Measurements from ENCODE around the gene PRR16. TPM values are rescaled to one million over a fixed set of nuclear protein-coding genes. Genes with fewer than 3 reads are reported as not detected.

Gene PRR16
- polyA plus RNA-seq, 5 donors, result 11.5 to 13.9 (median 12.8) TPM

GRCh38 chr5:120512791-120513650, 48.9 kb downstream of the PRR16 start:
- DNase-seq, result no peak

GRCh38 chr5:120516805-120517204, 52.7 kb downstream of the PRR16 start:
- DNase-seq, result no peak

DNA sequence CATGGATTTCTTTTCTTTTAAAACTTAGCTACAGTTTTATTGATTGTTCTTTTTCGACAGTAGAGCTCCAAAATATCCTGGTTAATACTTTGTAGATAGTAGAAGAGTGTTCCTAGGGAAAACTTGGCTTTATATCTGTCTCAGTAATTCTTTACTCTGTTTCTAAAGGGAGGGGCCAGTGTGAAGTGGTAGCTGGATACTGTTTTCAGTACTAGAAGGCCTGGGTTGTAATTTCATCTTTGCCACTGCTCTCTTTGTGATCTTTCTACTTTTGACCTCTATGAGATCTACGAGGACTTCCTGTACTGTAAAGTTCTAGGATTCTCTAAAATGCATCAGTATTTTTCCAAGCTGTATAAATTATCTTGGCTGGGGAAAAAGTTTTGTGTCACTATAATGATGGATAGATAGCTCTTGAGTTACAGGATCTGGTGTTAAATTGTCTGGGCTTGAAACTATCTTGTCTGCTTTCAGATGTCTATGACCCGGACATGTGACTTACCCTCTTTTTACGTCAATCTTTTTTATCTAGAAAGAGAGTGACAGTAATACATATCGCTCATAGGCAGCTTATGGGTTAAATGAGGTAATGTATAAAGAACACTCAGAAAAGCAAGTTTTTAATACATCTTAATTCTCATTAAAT, 53.6 kb downstream of the PRR16 start:
- DNase-seq, result no peak

- no peak for DNase-seq
These were observed 54.5 kb downstream of the PRR16 start for GRCh38 chr5:120518581-120518980.

DNA sequence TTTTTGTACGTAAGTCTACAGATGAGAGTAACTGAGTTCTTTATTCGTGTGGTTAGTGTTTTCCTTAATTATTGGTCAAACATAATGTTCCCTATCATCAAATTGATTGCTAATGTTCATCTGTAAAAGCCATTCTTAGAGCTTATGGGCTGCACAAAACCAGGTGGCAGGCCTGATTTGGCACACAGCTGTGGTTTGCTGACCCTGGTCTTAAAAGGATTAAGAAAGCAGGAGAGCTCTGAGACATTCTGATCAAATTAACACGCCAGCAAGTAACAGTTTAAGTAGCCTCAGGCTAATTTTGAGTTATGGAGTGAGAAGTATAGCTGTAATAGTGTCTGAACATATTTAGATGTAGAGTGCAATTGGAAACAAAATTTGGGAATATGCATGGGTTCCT, 63.2 kb downstream of the PRR16 start:
- DNase-seq, result no peak

DNA sequence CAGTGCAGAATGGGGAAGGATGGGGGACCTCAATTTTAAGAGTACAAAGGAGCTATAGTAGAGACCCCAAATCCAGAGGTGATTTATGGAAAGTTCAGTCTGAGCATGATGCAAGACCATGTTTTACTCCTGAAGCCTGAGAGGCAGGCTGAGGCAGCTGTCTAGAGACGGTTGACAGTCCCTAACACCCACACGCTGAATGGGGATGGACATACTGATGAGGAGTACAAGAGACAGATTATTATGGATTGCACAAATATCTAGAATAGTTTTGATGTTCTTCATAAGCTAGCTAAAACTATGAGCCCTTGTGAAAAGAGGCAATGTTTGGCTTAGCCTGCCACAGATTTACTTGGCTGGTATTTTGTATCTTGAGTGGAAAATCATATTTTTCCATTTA, 64.5 kb downstream of the PRR16 start:
- DNase-seq, result no peak

- DNase-seq, result no peak
These were observed 65.3 kb downstream of the PRR16 start for GRCh38 chr5:120529386-120529785.

DNA sequence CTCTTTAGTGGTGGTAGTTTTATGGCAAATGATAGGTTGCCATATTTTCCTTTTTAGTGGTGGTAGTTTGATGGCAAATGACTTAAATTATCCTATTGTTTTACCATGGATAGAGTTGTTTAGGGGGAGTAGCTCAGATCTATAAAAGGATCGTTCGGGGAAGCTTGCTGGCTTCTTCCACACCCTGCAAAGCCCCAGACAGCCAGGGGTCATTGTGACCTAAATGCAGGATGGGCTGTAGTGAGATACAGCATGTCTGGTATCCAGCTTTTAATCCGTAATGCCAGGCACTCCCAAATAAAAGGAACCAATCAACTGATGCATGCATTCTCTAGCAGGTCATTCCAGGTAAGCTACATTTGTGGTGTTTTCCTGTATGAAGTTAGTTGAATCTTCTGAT, 67.1 kb downstream of the PRR16 start:
- no peak for DNase-seq

DNA sequence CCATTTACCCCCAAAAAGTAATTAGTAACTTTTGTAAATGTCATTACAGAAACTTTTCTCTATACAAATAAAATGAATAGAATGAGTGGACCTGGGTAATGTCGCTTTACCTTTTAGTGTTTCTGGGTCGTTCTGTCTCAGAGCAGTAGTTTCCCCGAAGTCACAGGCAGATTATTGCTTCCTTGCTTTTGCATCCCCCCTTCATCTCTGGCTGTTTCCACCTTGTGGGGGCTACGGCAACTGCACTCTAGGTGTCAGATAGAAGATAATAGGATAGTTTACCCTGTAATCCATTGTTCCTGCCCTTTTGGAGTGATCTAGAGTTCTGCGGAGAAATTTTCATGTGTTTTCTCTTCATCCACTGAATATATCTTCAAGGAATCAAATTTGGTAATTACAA, 68.7 kb downstream of the PRR16 start:
- DNase-seq, result no peak

GRCh38 chr5:120533581-120533980, 69.5 kb downstream of the PRR16 start:
- DNase-seq, result no peak

DNA sequence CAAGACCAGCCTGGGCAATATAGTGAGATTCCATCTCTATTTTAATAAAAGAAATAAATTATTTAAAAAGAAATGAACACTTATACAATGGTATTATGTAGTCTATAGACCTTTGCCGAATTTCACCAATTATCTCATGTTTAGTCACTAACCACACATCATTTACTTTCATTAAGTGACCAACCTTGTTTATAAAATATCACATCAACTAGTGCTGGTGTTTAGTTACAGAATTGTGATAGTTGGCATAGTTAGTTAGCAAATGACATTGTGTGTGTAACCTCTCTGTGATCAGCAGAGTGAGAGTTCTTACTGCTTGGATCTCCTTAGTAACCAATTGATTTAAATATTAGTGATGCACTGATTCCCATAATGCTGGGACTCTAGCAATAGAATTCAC, 71.8 kb downstream of the PRR16 start:
- no peak for DNase-seq

- no peak for DNase-seq
These were observed 74.0 kb downstream of the PRR16 start for GRCh38 chr5:120538149-120538548.

DNA sequence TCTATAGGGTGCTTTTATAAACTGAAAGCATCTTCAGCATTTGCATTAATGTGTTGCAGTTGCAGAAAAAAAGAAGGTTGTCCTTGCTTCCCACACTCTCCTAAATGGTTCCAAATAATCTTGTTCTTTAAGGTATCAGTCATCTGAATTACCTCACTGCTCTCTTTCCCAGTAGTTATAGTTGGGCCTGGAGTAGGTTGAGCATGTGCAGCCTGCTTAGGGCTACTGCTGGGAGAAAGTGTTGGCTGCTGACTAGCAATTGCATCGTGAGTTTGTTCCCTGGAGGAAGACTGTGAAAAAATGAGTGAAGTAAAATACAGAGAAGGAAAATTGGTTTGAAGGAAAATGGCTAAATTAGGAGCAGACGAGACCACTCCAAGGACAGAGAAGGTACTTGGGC, 74.5 kb downstream of the PRR16 start:
- no peak for DNase-seq

- DNase-seq, result no peak
These were observed 75.4 kb downstream of the PRR16 start for GRCh38 chr5:120539471-120539870.

DNA sequence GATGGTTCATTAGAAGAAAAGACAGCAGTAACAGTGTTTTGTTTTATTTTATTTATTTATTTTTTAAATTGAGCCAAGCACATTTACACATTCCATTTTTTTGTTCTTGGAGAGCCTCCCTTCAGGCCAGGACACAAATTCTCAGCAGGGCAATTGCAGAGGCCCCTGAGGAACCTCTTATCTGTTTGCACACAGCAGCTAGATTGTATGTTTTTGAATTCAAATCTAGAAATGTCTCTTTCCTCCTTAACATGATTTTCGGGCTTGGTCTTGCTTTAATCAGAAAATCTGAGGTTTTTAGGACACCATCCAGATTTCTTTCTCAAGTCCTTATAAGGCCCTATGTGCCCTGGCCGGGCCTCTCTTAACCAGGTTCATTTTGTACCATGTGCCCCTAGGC, 76.0 kb downstream of the PRR16 start:
- DNase-seq, result no peak

DNA sequence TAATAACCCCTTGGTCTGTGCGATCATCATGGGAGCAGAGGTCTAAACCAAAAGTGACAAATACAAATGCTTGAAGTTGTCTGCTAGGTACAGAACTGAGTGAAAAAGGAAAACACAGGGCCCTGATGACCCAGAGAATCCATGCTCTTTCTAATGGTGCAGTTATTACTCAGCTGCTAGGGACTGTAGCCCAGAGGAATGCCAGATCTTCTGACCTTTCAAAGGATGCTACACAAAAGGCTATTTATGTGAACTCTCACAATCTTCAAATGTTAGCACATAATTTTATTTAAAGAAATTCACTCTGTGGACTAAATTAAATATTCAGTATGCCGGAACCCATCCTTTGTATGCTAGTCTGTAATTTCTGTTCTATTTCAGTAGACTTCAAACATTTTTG, 79.9 kb downstream of the PRR16 start:
- no peak for DNase-seq

- DNase-seq, result no peak
These were observed 80.9 kb downstream of the PRR16 start for GRCh38 chr5:120545007-120545406.

- no peak for DNase-seq
These were observed 81.9 kb downstream of the PRR16 start for GRCh38 chr5:120545951-120546350.

DNA sequence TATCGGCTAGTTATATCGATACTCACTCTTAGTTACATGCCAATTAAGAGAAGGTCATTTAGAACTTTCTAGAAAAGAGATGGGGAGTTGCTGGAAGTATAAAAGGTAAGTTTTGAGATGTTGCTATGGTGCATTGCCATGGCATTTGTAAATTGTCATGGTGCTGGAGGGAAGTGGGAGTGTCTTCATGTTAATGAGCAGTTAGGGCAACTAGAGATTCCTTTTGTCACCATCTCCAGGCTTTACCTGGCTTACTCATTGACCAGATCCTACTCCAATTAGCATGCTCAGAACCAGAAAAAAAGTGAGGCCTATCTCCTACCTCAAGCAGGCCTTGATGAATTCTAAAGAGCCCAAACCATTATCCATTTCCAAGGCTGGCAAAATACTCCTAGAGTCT, 82.8 kb downstream of the PRR16 start:
- DNase-seq, result no peak

DNA sequence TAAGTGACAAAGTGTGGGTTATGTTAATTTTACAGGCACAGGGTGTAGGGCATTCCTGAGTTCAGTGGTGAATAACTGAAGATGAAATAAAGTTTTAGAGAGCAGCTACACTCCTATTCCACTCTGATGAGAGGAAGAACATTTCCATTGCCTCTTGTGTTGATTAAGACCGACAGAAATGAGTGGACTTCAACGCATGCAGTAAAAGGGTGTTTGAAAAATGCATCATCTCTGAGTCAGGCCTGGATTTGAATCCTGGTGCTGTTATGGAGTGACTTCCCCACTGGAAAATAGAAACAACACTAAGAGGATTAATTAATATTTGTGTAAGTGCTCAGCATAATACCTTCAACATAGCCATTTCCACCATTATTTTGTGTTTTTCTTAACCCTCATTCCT, 86.3 kb downstream of the PRR16 start:
- DNase-seq, result no peak

GRCh38 chr5:120552638-120553037, 88.5 kb downstream of the PRR16 start:
- DNase-seq, result no peak

- DNase-seq, result no peak
These were observed 91.2 kb downstream of the PRR16 start for GRCh38 chr5:120555345-120555744.

GRCh38 chr5:120564013-120564412, 99.9 kb downstream of the PRR16 start:
- no peak for DNase-seq

DNA sequence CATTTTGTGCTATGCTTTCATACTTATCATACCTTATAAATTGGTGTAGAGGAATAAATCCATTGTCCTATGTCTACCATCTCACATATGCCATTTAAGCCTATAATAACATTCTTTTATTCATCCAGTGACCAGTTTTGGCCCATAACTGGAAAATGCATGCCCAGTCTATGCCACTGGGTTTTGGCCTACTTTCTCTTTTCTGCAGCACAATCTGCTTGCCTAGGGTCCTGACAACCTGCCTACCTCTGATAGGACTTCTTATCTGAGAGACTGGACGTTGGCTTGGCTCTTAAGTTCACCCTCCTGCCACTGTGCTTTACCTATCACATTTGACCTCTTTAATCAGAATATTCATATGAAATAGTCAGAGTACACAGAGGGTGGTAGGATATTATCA, 103.0 kb downstream of the PRR16 start:
- no peak for DNase-seq

Data from right lung (tissue), 5 donors.